Measurements from ENCODE around the gene NTSR2.
"Not testable (repeated sequence)": the region's sequence is repeated elsewhere in the genome, so short reads cannot be mapped to it uniquely, and the experiment has no call there.

Gene NTSR2

GRCh38 chr2:11679486-11680181, 9.6 kb upstream of the NTSR2 start:
- no peak for DNase-seq

GRCh38 chr2:11679016-11679415, 9.0 kb upstream of the NTSR2 start:
- DNase-seq = no peak

- DNase-seq = no peak
These were observed 8.4 kb upstream of the NTSR2 start for GRCh38 chr2:11678306-11678960.

GRCh38 chr2:11677136-11678055, 7.4 kb upstream of the NTSR2 start:
- DNase-seq = no peak

DNA sequence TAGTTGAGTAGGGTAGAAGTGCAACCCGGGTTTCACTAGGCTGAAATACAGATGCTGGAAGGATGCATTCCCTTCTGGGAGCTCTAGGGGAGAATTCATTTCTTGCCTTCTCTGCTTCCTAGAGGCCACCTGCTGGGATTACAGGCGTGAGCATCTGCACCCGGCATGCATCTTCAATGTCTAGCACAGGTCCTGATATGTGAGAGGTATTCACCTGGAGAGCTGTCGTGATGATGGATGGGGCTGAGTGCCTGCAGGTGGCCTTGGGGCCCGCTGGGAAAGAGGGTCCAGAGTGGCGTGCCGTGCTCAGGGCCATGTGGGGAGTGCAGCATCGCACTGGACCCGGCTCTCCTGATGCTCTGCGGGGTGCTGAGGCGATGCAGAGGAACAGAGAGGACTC, 6.6 kb upstream of the NTSR2 start:
- DNase-seq = no peak

- DNase-seq = no peak
These were observed 5.6 kb upstream of the NTSR2 start for GRCh38 chr2:11675423-11676112.

GRCh38 chr2:11674983-11675382, 5.0 kb upstream of the NTSR2 start:
- DNase-seq = no peak

- DNase-seq = no peak
These were observed 2.4 kb upstream of the NTSR2 start for GRCh38 chr2:11672407-11672806.

- no peak for DNase-seq
These were observed 1.9 kb downstream of the NTSR2 start for GRCh38 chr2:11667866-11668637.

DNA sequence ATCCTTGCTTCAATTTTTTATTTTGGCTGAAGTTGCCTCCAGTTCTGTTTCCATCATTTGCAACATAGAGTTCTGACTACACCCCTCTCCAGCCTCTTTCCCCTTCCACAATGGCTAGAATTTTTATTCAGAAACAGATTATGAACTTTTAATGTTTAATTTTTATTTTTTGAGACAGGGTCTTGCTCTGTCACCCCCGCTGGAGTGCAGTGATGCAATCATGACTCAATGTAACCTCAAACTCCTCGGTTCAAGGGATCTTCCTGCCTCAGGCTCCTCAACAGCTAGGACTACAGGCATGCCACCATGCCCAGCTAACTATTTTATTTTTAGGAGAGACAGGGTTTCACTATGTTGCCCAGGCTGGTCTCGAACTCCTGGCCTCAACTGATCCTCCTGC, 2.8 kb downstream of the NTSR2 start:
- no peak for DNase-seq

GRCh38 chr2:11665510-11666362, 4.3 kb downstream of the NTSR2 start:
- DNase-seq = no peak

DNA sequence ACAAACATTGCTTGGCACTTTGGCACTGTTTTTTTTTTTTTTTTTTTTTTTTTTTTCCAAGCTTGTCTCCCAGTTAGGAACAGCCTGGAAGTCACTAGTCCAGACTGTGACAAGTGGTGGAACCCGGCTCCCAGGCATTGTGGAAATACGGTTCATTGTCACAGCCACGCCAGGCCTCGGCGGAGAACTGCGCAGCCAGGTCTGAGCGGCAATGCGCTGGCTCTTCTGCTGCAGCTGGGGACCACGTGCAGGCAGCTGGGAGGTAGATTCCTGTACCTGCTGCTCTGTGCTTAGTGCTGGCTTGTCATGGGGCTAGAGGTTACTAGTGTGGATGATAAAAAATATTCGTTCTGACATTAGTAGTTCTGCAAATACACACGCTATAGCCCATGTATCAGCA, 5.0 kb downstream of the NTSR2 start:
- no peak for DNase-seq

GRCh38 chr2:11663427-11663826, 6.6 kb downstream of the NTSR2 start:
- DNase-seq = no peak

GRCh38 chr2:11662882-11663281, 7.1 kb downstream of the NTSR2 start:
- DNase-seq = no peak

DNA sequence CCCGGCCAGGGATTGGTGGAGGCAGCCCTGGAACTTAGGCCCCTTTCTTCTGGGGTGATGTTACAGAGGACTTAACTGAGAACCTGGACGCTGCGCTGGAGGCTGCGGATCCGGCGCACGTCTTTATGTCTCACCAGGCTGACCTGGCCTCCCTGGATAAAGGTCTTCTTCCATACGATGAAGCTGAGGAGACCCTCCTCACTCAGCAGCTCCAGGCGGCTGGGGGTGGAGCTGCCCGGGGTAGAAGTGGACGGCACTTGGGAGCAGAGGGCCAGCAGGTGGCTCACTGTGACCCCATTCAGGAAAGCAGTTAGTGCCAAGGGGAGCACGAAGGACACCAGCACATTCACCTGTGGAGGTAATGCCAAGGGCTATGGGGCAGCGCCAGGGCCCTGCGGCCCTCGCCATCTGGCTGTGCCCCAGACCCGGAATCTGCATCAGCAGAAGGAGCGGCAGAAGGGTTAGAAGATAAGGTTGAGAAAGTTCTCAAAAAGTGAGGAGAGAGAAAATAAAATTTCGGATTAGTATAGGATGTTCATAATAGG, 8.0 kb downstream of the NTSR2 start:
- DNase-seq = no peak

- DNase-seq = not testable (repeated sequence)
These were observed 9.6 kb downstream of the NTSR2 start for GRCh38 chr2:11660396-11660795.

GRCh38 chr2:11659851-11660250, 10.1 kb downstream of the NTSR2 start:
- no peak for DNase-seq

DNA sequence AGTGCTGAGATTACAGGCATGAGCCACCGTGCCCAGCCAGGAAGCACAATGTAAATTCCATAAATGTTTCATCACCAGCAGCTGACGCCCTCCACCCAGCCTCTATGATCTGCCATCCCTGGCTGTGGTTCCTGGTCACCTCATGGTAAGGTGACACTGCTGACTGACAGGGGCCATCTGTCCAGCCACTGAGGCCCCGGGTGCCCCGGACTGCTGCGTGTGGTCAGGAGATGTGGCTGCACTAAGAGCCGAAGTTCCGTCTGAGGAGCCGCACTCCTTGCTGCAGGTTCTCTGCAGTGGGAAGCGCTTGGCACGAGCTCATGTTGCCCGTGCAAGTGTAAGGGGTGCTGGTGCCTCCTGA, 10.9 kb downstream of the NTSR2 start:
- DNase-seq = no peak

DNA sequence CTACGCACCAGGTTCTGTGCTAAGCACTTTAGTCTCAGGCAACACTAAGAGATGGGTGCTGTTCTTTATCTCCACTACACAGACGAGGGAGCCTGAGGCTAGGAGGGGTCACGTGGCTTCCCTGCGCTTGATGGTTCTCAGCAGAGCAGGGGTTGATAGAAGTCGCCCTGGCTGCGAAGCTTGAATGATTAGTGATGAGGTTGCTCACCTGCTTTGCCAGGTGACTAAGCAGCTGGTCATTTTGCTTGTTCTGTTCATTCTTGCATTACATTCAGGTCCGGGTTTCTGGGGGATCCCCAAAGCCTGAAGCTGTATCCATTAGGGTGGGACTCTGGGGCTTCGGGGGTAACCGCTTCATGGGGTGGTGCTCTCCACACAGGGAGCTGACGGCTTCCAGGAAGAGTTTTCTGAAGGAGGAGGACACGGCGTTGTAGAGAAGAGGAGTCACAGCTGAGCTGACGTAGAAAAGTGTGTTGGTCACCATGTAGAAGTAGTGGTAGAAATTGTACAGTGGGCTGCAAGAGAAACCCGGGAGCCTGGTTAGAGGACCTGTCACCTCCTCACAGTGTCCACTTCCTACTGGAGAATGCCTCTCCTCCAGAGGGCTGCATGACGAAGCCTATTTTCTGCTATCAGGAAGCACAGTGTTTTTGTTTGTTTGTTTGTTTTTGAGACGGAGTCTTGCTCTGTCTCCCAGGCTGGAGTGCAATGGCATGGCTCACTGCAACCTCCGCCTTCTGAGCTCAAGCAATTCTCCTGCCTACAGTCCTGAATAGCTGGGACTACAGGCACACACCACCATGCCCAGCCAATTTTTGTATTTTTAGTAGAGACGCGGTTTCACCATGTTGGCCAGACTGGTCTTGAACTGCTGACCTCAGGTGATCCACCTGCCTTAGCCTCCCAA, 11.5 kb downstream of the NTSR2 start:
- no peak for DNase-seq

- no peak for DNase-seq
These were observed 12.3 kb downstream of the NTSR2 start for GRCh38 chr2:11657646-11658045.

All from T-helper 1 cell (primary cell).